DND-41 (cell line): ENCODE data around the gene KRTAP4-5.
"Not testable (repeated sequence)": the region's sequence is repeated elsewhere in the genome, so short reads cannot be mapped to it uniquely, and the experiment has no call there.

Experiments used
- ATAC-seq: fragments of 200-7000 bp; cut with Tn5 transposase; 3 replicates; pipeline ENCODE4 v1.9.1; 2021; ENCODE audit warnings: low read depth; ENCODE audit not compliant: insufficient read depth
- DNase-seq: peaks from one replicate; pipeline ENCODE4 v3.0.0-alpha.2; 2020
- H2AFZ ChIP-seq: 2 replicates; pipeline ENCODE4 v1.6.0; 2012; ENCODE audit warnings: low read depth, low read length
- H3K27ac ChIP-seq: 2 replicates; pipeline ENCODE4 v1.5.1; 2012; ENCODE audit warnings: low read length, inconsistent platforms
- H3K27me3 ChIP-seq: fragments of 200-600 bp; sonication (generic); 2 replicates; pipeline ENCODE4 v1.6.0; 2012; ENCODE audit warnings: low read length, mild to moderate bottlenecking, inconsistent platforms; ENCODE audit not compliant: insufficient read depth, poor library complexity
- H3K36me3 ChIP-seq: 2 replicates; pipeline ENCODE4 v1.5.1; 2012; ENCODE audit warnings: low read length, inconsistent platforms; ENCODE audit not compliant: insufficient read depth
- H3K4me1 ChIP-seq: 2 replicates; pipeline ENCODE4 v1.5.1; 2012; ENCODE audit warnings: mild to moderate bottlenecking, low read length; ENCODE audit not compliant: insufficient read depth
- H3K4me2 ChIP-seq: 2 replicates; pipeline ENCODE4 v1.6.0; 2012; ENCODE audit warnings: mild to moderate bottlenecking, moderate library complexity, low read length, inconsistent platforms; ENCODE audit not compliant: insufficient read depth
- H3K4me3 ChIP-seq, 2 experiments: fragments of 200-600 bp in 1 of 2; shearing (Covaris generic) in 1 of 2; 2 replicates each; pipeline ENCODE4 v1.5.1; 2012 to 2016; ENCODE audit warnings: inconsistent platforms in 2 of 2, low read length in 2 of 2, mild to moderate bottlenecking in 2 of 2, low read depth in 1 of 2, moderate library complexity in 1 of 2
- H3K79me2 ChIP-seq: 2 replicates; pipeline ENCODE4 v1.6.0; 2012; ENCODE audit warnings: low read length, inconsistent platforms; ENCODE audit not compliant: insufficient read depth
- H3K9ac ChIP-seq: 2 replicates; pipeline ENCODE4 v1.6.0; 2012; ENCODE audit warnings: low read depth, mild to moderate bottlenecking, inconsistent platforms, low read length, moderate library complexity
- H3K9me3 ChIP-seq: 2 replicates; pipeline ENCODE4 v1.5.1; 2012; ENCODE audit warnings: low read length, moderate library complexity, mild to moderate bottlenecking, inconsistent platforms; ENCODE audit not compliant: insufficient read depth, severe bottlenecking
- H4K20me1 ChIP-seq: 2 replicates; pipeline ENCODE4 v1.6.0; 2012; ENCODE audit warnings: low read length; ENCODE audit not compliant: insufficient read depth
- CTCF ChIP-seq: IDR thresholded peaks from 2 replicates; pipeline ENCODE4 v1.5.1; 2012; ENCODE audit warnings: borderline replicate concordance, low read length, moderate library complexity, mild to moderate bottlenecking; ENCODE audit not compliant: poor library complexity, severe bottlenecking; ENCODE audit errors: extremely low read depth
- EZH2 ChIP-seq: IDR thresholded peaks from 3 replicates; pipeline ENCODE4 v1.6.1; 2012; ENCODE audit warnings: borderline replicate concordance, low read depth, mild to moderate bottlenecking, moderate library complexity, low read length, inconsistent platforms; ENCODE audit not compliant: severe bottlenecking

Gene KRTAP4-5

GRCh38 chr17:41167561-41167960 is 17.9 kb upstream of the KRTAP4-5 start:
- TF ChIP-seq EZH2 (no peak), CTCF (no peak)
- Histone ChIP-seq H4K20me1 (no peaks in the 10 kb centered on the region), H3K4me1 (no peaks in the 10 kb centered on the region), H3K4me2 (no peak overlapping the region), H3K9me3 (no peaks in the 10 kb centered on the region), H2AFZ (no peak overlapping the region), H3K9ac (no peak overlapping the region), H3K27me3 (no peaks in the 10 kb centered on the region), H3K4me3 (no peak overlapping the region), H3K27ac (no peak overlapping the region), H3K36me3 (no peaks in the 10 kb centered on the region), H3K79me2 (no peaks in the 10 kb centered on the region)
- no peak for DNase-seq
- no peak for ATAC-seq

GRCh38 chr17:41163828-41164227 is 14.2 kb upstream of the KRTAP4-5 start:
- H3K9me3 ChIP-seq = no peaks in the 10 kb centered on the region
- H2AFZ ChIP-seq = no peak overlapping the region
- ATAC-seq (no peak), DNase-seq (no peak)
- no peak overlapping the region for H3K4me2 ChIP-seq
- H3K4me1 ChIP-seq = no peaks in the 10 kb centered on the region
- no peak for TF ChIP-seq EZH2
- no peak for TF ChIP-seq CTCF
- H3K27ac ChIP-seq = no peak overlapping the region
- no peak overlapping the region for H3K4me3 ChIP-seq
- H3K79me2 ChIP-seq = no peaks in the 10 kb centered on the region
- no peaks in the 10 kb centered on the region for H3K36me3 ChIP-seq
- H4K20me1 ChIP-seq = no peaks in the 10 kb centered on the region
- H3K9ac ChIP-seq = no peak overlapping the region
- H3K27me3 ChIP-seq = no peaks in the 10 kb centered on the region

- ATAC-seq (no peak), DNase-seq (no peak)
- Histone ChIP-seq H3K9me3 (no peaks in the 10 kb centered on the region), H2AFZ (no peak within 1 kb of the TSS), H3K27me3 (no peaks in the 10 kb centered on the region), H3K4me2 (no peak within 1 kb of the TSS), H3K4me1 (no peaks in the 10 kb centered on the region), H4K20me1 (no peaks in the 10 kb centered on the region), H3K4me3 (no peak within 1 kb of the TSS), H3K27ac (no peak within 1 kb of the TSS), H3K9ac (no peak within 1 kb of the TSS), H3K36me3 (no peaks in the 10 kb centered on the region), H3K79me2 (no peaks in the 10 kb centered on the region)
- TF ChIP-seq EZH2 (no peak), CTCF (no peak)
Measured at GRCh38 chr17:41160648-41161047, 11.0 kb upstream of the KRTAP4-5 start, which contains the start of gene KRTAP4-4. Gene KRTAP4-4, minus strand, starts transcription at chr17:41160748. Its CDS starts 57 bp downstream, at chr17:41160691.

GRCh38 chr17:41160190-41160589 is 10.6 kb upstream of the KRTAP4-5 start:
- not testable (repeated sequence) for H4K20me1 ChIP-seq, H3K4me3 ChIP-seq, H3K36me3 ChIP-seq, H3K9ac ChIP-seq, H3K4me1 ChIP-seq, H3K9me3 ChIP-seq, H2AFZ ChIP-seq, H3K27ac ChIP-seq, DNase-seq, H3K4me2 ChIP-seq, ATAC-seq, H3K79me2 ChIP-seq, H3K27me3 ChIP-seq
